ENCODE data around the gene KCNQ5.

The KCNQ5 gene

DNA sequence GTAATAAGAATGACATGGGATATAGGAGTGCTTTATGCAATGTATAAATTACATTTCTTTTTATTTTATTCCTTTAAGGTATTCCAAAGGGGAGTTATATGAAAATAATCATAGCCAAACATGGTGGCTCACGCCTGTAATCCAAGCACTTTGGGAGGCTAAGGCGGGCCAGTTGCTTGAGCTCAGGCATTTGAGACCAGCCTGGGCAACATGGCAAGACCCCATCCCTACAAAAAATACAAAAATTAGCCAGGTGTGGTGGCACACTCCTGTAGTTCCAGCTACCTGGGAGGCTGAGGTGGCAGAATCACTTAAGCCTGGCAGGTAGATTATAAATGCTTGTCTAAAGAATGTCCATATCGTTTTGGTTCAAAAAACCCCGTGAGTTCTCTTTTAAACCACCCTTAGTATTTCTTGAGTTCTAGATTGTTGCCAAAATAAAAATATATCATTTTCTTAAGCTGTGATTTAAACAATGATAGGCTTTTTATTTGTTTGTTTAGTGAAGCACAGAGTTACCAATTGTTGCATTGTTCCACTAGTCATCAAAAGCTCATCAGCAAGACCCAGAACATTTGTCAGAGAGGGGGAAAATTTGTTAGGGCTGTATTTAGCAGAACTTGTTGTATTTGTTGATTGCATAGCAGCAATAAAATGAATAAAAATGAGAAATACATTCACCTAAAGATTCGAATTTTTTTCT is 457.2 kb downstream of the KCNQ5 start:
- DNase-seq = no peak

DNA sequence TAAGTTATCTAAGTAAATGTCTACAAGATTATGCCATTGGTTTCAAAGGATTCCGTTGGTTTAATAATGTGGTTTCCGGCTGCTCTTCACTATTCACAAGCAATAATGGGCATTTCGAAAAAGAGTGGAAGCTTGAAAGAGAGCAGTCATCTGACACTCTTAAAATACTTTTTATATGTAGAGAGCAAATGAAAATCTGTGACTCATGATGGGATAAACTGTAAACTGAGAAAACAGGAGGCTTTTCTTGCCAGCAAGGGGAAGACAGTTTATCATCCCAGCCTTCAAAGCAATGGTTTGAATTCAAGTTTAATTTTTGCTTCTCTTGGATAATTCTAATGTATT is 457.7 kb downstream of the KCNQ5 start:
- no peak for DNase-seq

GRCh38 chr6:73079978-73080377 is 458.1 kb downstream of the KCNQ5 start:
- DNase-seq = no peak

GRCh38 chr6:73081955-73082354 is 460.1 kb downstream of the KCNQ5 start:
- DNase-seq = no peak

DNA sequence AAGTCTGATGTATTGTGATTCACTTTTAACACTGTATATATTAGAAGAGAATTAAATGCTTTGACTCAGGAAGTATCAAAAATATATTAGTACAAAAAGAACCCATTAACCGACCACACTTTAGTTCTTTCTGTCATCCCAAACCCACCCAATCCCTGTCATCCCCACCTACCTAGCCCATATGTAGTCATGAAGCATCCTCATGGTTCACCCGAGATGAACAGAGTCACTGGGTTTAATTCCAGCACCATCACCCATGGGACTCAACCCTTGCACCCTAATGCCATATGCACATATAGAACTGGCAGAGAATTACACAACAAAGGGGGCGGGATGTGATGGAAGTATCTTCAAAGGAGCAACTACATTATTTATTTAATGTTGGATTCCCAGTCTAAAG is 462.0 kb downstream of the KCNQ5 start:
- DNase-seq = no peak

- no peak for DNase-seq
Measured at GRCh38 chr6:73085443-73085871, 463.6 kb downstream of the KCNQ5 start.

DNA sequence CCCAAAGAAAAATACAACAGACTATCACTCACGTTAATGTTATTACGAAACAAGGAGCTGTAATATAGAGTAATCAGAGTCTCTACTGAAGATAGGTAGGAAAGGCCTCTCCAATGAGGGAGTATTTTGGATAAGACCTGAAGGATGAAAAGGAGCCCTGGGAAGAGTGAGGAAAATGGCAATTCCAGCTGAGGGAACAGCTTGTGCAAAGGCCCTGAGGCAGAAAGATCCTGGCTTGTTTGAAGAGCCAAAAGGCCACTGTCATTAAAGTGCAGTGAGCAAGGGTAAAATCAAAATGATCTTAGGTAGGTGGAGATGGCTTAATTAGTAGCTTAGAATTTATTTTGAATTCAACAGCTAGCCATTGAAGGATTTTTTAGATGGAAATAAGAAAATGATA is 464.9 kb downstream of the KCNQ5 start:
- DNase-seq = no peak

GRCh38 chr6:73088138-73088813 is 466.4 kb downstream of the KCNQ5 start:
- DNase-seq = no peak

DNA sequence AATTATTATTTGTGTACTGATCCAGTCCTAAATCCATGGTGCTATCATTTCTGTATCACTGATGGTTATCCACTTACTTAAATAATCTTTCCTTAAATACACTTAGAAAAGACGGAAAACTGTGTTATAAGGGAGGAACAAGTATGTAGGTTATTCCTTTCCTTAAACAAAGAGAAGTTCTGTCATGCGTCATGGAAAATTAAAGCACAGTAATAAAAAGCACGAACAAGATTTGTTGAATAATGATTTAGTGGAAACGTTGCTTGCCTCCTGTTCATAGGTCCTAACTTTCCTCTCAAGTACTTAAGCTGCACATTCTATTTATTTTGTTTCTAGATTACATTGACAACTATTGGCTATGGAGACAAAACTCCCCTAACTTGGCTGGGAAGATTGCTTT is 483.1 kb downstream of the KCNQ5 start:
- DNase-seq = no peak

DNA sequence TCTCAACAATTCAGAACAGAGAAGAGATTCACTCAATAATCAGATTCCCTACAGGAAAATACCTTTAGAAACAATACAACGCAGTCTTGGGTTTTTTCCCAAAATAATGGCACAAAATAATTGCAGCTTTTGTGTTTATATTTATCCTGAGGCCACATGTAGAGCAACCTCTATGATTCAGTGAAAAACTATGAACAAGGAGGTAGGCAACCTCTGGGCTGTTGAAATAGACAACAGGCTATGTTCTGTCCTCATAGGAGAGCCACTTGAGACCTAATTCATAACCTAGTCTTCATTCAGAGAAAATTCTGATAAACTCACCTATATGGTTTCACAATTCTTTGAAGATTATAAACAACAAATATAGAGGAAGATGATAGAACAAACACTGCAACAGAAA is 485.2 kb downstream of the KCNQ5 start:
- no peak for DNase-seq

GRCh38 chr6:73108949-73109348 is 487.1 kb downstream of the KCNQ5 start:
- no peak for DNase-seq

DNA sequence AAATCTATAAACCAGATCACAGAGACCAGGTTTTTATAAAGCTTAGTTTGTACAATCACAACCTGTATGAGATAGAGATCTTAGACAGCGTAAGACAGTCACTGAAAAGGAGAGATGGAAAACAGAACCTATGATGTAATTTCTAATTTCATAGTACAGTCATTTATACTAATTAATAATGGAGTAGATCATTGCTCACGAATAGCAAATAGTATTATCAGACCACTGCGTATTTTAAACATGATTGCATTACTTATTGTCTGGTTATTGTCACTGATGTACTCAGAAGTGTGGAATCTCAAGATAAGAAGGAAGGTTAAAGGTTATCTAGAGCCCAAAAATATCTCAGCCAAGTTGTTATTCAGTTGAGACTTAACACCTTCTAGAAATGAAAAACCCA is 487.8 kb downstream of the KCNQ5 start:
- no peak for DNase-seq

DNA sequence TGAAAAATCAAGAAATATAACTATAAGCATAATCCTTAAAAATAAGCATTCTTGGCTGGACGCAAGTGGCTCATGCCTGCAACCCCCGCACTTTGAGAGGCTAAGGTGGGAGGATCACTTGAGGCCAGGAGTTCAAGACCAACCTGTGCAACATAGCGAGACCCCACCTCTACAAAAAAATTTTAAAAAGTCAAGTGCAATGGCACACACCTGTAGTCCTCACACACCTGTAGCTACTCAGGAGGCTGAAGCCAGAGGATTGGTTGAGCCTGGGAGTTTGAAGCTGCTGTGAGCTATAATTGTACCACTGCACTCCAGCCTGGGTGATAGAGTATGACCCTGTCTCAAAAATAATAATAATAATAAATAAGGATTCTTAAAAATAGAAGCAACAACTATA is 494.5 kb downstream of the KCNQ5 start:
- no peak for DNase-seq

DNA sequence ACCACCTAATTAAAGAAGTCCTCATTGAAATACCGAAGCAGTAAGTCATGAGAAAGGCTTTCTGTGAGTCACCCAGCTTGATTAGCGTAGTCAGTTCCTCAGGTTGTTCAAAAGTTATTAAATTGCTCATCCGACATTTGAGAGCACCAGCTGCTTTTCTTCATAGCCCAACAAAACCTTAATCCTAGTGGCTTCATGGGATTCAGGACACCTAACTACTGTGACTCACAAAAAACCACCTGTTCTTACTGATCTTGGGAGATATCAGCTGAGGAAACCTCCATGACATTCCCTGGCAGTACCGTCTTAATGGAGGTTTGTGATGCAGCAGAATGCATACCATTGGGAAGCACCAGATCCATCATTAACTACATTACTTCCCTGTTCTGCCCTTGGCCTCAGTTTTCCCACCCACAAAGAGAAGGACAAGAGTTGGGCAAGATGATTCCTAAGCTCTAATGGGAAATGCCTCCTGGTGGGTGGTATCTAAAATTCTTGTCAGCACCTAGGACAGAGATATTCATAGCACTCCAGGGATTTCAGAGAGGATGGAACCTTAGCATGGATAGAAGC is 499.6 kb downstream of the KCNQ5 start:
- DNase-seq = no peak

DNA sequence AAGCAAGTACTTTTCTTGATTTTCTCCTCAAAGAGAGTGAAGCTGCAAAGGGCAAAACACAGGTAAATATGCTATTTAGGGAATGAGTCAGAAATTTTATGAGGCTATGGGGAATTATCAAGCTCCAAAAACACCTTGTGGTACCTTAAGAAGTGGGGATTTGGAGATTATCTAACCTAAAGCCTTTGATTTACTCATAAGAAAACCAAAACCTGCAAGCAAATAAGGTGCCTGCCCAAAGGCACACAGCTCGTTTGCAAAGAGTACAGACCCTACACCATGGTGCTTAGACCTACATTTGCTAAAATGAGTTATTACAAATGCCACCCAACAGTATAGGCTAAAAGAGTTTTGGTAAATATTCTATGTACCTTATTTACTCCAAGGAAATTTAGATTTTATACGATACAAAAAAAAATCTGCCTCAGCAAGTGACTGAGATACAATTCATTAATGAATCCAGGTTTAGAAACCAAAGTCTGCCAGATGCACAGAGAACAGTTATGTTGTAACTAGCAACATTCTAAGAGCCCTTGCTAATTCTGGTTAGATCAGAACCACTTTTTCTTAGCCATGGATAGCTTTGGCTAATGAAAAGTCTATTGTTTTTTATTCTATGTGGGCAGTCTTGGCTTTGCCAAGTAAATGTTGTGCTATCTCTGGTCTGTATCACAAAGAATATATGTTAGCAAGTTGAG is 501.9 kb downstream of the KCNQ5 start:
- no peak for DNase-seq

GRCh38 chr6:73129653-73130443 is 508.0 kb downstream of the KCNQ5 start:
- DNase-seq = peak; percentile 85 to 90

- DNase-seq = no peak
Measured at GRCh38 chr6:73131706-73132105, 509.8 kb downstream of the KCNQ5 start.

GRCh38 chr6:73134588-73134987 is 512.7 kb downstream of the KCNQ5 start:
- peak; percentile 26 to 28 for DNase-seq

- no peak for DNase-seq
Measured at GRCh38 chr6:73139681-73140383, 518.0 kb downstream of the KCNQ5 start.

- DNase-seq = no peak
Measured at GRCh38 chr6:73143551-73143950, 521.7 kb downstream of the KCNQ5 start.

DNA sequence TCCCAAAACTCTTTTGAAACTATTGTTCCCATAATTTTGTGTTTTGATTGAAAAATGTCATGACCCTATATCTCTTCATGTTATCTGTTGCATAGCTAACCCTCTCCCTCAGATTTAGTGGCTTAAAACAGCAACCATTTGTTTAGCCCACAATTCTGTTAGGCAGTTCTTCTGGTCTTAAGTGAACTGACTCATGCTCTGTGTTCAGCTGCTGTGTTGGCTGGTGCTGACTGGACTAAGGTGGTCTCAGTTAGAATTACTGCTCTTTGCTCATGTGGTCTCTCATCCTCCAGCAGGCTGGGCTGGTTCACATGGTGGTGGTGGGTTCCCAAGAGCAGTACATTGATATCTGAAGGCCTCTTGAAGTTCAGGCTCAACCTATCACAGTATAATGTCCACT is 522.7 kb downstream of the KCNQ5 start:
- DNase-seq = no peak

DNA sequence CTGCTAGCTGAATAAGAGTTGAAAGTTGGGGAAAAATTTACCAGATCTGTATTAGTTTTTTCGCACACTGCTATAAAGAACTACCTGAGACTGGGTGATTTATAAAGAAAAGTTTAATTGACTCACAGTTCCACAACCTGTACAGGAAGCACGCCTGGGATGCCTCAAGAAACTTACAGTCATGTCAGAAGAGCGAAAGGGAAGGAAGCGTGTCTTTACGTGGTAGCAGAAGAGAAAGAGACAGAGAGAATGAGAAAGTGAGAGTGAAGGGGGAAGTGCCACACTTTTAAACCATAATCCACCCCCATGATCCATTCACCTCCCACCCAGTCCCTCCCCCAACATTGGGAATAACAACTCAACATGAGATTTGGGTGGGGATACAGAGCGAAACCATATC is 523.8 kb downstream of the KCNQ5 start:
- no peak for DNase-seq

Data from stimulated activated CD4-positive, alpha-beta T cell treated with anti-CD3 and anti-CD28 coated beads, Interleukin-2, amount 100 ng/mL, for 48 hours (primary cell).